AG04449 (cell line): Measurements from ENCODE around the gene SUPT3H.
A peak's percentile ranks its signal among the peaks of the same experiment; 100 is the strongest.

Experiments
- CTCF ChIA-PET: fragments of 350-600 bp; formaldehyde crosslinking; extraction: SDS; loops from one replicate; lab custom pipeline; 2021; ENCODE audit warnings: antibody characterized with exemption; lab: Yijun Ruan, JAX
- POLR2A ChIA-PET: fragments of 400-600, 350-600 bp; formaldehyde crosslinking; extraction: SDS; loops from one replicate; lab custom pipeline; 2020; ENCODE audit warnings: antibody characterized with exemption, inconsistent platforms; lab: Yijun Ruan, JAX
- DNase-seq: peaks from one replicate; pipeline ENCODE4 v3.0.0-alpha.2; 2010; ENCODE audit warnings: low read depth, low spot score
- H3K4me3 ChIP-seq: 2 replicates; pipeline ENCODE4 v1.5.1; 2011; ENCODE audit warnings: low read depth, mild to moderate bottlenecking, control low read depth, low read length
- CTCF ChIP-seq: IDR thresholded peaks from one replicate; pipeline ENCODE4 v1.5.1; 2011; ENCODE audit warnings: mild to moderate bottlenecking, moderate library complexity, low read length, control low read depth, inconsistent platforms; ENCODE audit not compliant: insufficient read depth; ENCODE audit errors: missing control alignments

SUPT3H gene

GRCh38 chr6:45163952-45164766 is 213.6 kb downstream of the SUPT3H start:
- no peak overlapping the region for H3K4me3 ChIP-seq
- CTCF ChIA-PET: interaction anchor here (1.3 kb wide), 1 partner anchor 534 kb away, joined by 3 read pairs; no protein-coding TSS in a partner anchor
- TF ChIP-seq CTCF: no peak
- DNase-seq: no peak
- POLR2A ChIA-PET: no interaction called here

GRCh38 chr6:45160305-45160704 is 217.4 kb downstream of the SUPT3H start:
- H3K4me3 ChIP-seq: no peak overlapping the region
- CTCF ChIA-PET: interaction anchor here (0.6 kb wide), 1 partner anchor 204 kb away, joined by 3 read pairs; no protein-coding TSS in a partner anchor
- no peak for DNase-seq
- POLR2A ChIA-PET: no interaction called here
- TF ChIP-seq CTCF: no peak

GRCh38 chr6:45156075-45156474 is 221.7 kb downstream of the SUPT3H start:
- DNase-seq: no peak
- ChIA-PET POLR2A (no interaction called here), CTCF (no interaction called here)
- TF ChIP-seq CTCF: no peak
- no peak overlapping the region for H3K4me3 ChIP-seq

GRCh38 chr6:45155341-45155894 is 222.3 kb downstream of the SUPT3H start:
- ChIA-PET CTCF (no interaction called here), POLR2A (no interaction called here)
- H3K4me3 ChIP-seq: no peak overlapping the region
- no peak for TF ChIP-seq CTCF
- DNase-seq: no peak

- TF ChIP-seq CTCF: no peak
- CTCF ChIA-PET: no interaction called here
- POLR2A ChIA-PET: no interaction called here
- no peak for DNase-seq
- H3K4me3 ChIP-seq: no peak overlapping the region
Measured at GRCh38 chr6:45154679-45155078, 223.1 kb downstream of the SUPT3H start.

GRCh38 chr6:45148711-45149341 is 228.9 kb downstream of the SUPT3H start:
- POLR2A ChIA-PET: no interaction called here
- no peak for TF ChIP-seq CTCF
- CTCF ChIA-PET: no interaction called here
- no peak overlapping the region for H3K4me3 ChIP-seq
- DNase-seq: peak; percentile 61
